Activated CD4-positive, alpha-beta T cell treated with anti-CD3 and anti-CD28 coated beads for 48 hours (primary cell): ENCODE measurements around the gene LCE3B.

ENCODE experiments used
- DNase-seq: peaks from one replicate; pipeline ENCODE4 v3.0.0-alpha.2; 2020

Gene LCE3B

DNA sequence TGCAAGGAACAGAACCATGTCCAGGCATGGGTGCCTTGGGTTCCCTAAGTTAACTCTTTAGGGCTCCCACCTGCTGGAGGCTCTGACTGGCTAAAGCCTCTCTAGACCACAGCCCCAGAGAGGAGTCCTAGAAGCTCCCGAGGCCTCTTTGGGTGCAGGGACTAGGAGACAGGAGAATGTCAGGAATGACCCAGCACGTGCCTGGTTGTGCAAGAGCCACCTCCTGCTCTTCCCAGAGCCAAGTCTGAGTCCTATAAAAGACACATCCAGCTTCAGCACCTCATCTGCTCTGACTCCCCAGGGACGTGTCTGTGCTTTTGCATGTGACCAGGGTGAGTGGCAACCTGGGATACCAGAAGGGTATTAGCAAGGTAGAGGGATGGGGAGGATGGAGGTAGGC lies 49.5 kb downstream of the LCE3B start, which contains the start of gene LCE2D:
Gene LCE2D (plus strand): TSS at position 283 of the 400 bp plus-strand sequence. CDS start 726 bp downstream, outside the sequence.
- DNase-seq: no peak
